Skin epidermis (tissue), 12 donors: ENCODE data around the gene NPAS2.

Experiments used
- H3K27ac ChIP-seq, 21 experiments: fragments of 200-600 bp; sonication (generic) in 11 of 21; one replicate each; pipeline ENCODE4 v1.5.0; 2020; ENCODE audit warnings: mild to moderate bottlenecking in 3 of 21, inconsistent platforms in 2 of 21, moderate library complexity in 2 of 21
- H3K4me3 ChIP-seq, 7 experiments: fragments of 200-600 bp; sonication (generic) in 2 of 7; one replicate each; pipeline ENCODE4 v1.5.0; 2020; ENCODE audit warnings: inconsistent platforms in 2 of 7, mild to moderate bottlenecking in 2 of 7, moderate library complexity in 1 of 7

Gene NPAS2

GRCh38 chr2:100819370-100820272 is at the start of gene NPAS2:
Gene NPAS2, plus strand, starts transcription at chr2:100820139. Its CDS starts 84,616 bp downstream, at chr2:100904755.
- H3K27ac ChIP-seq, result peak within 1 kb of the TSS in 20 of 21 experiments; percentile 17 to 88 (median 79)
- peak within 1 kb of the TSS; percentile 51 to 73 (median 58) for H3K4me3 ChIP-seq

- no peak overlapping the region for H3K4me3 ChIP-seq
- H3K27ac ChIP-seq, result no peak overlapping the region
Measured at GRCh38 chr2:100771125-100771524, 48.8 kb upstream of the NPAS2 start.

GRCh38 chr2:100773538-100773937 is 46.4 kb upstream of the NPAS2 start:
- no peak overlapping the region for H3K4me3 ChIP-seq

DNA sequence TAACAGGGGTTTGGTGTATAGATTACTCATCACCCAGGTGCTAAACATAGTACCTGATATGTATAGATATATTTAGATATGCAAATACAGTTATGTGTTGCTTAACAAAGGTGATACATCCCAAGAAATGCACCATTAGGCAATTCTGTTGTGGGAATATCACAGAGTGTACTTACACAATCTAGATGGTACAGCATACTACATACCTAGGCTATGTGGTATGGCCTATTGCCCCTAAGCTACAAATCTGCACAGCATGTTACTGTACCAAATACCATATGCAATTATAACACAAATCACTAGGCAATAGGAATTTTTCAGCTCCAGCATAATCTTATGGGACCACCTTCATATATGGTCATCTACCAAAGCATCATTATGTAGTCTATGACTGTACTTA is 43.5 kb upstream of the NPAS2 start:
- H3K27ac ChIP-seq, result no peak overlapping the region
- no peak overlapping the region for H3K4me3 ChIP-seq

More at GRCh38 chr2:100773538-100773937, 46.4 kb upstream of the NPAS2 start:
- no peak overlapping the region for H3K27ac ChIP-seq

DNA sequence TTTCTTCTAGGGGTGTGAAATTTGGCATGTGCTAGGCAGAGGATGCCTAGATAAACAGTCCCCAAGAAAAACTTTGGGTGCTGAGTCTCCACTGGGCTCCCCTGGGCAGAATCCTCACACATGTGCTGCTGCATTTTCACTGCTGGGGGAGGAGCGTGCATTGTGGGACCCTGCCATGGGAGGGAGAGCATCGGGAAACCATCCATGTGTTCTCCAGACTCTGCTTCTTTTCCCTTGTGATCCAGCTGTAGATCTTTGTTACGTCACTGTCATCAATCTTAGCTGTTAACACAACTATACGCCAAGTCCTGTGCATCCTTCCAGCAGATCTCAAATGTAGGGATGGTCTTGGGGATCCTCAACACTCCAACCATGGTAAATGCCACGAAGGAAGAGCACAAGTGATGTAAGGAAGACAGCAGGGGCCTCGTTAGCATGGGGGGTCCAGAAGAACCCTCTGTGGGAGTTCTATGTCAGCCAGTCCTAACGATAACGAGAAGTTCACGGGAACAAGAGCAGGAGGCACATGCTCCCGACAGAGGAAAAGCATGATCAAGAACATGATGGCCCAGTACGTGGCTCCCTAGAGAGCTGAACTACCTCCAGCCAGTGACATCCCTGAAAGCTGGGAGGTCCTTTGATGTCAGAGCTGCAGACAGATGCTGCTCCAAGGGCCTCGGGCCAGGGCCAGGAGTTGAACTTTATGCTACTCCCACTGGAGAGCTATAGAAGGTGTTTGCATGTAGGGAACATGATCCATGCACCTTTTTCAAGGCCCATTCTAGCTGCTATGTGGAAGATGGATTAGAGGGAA is 41.1 kb upstream of the NPAS2 start:
- no peak overlapping the region for H3K27ac ChIP-seq
- no peak overlapping the region for H3K4me3 ChIP-seq

DNA sequence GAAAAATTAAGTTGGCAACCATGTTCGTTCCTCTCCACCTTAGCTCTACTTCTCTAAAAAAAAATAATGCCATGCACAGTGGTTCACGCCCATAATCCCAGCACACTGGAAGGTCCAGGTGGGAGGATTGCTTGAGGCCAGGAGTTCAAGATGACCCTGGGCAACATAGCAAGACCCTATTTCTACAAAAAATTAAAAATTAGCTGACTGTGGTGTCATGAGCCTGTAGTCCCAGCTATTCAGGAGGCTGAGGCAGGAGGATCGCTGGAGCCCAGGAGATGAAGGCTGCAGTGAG is 40.1 kb upstream of the NPAS2 start:
- no peak overlapping the region for H3K4me3 ChIP-seq
- H3K27ac ChIP-seq, result peak overlapping the region in 1 of 21 experiments; percentile 57

GRCh38 chr2:100780203-100781008 is 39.5 kb upstream of the NPAS2 start:
- peak overlapping the region in 1 of 21 experiments; percentile 57 for H3K27ac ChIP-seq
- H3K4me3 ChIP-seq, result no peak overlapping the region

DNA sequence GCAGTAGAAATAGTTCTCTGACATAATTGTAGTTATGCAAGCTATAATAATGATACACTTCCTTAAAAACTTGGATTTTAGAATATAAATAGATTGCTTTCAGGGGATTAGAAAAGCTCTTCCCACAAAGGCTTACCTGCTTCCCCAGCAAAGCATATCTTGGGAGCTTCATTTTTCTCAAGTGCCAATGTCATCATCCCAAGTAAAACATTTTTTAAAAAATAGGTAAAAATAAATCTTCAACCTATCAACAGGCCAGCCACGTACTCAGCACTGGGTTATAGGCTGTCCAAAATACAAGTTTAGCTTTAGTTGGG is 39.0 kb upstream of the NPAS2 start:
- no peak overlapping the region for H3K27ac ChIP-seq
- no peak overlapping the region for H3K4me3 ChIP-seq

- Histone ChIP-seq H3K4me3 (no peak overlapping the region), H3K27ac (no peak overlapping the region)
Measured at GRCh38 chr2:100781523-100782379, 38.2 kb upstream of the NPAS2 start.

- H3K27ac ChIP-seq, result no peak overlapping the region
- H3K4me3 ChIP-seq, result no peak overlapping the region
Measured at GRCh38 chr2:100782380-100782878, 37.5 kb upstream of the NPAS2 start.

- Histone ChIP-seq H3K4me3 (no peak overlapping the region), H3K27ac (no peak overlapping the region)
Measured at GRCh38 chr2:100783987-100784386, 36.0 kb upstream of the NPAS2 start.

DNA sequence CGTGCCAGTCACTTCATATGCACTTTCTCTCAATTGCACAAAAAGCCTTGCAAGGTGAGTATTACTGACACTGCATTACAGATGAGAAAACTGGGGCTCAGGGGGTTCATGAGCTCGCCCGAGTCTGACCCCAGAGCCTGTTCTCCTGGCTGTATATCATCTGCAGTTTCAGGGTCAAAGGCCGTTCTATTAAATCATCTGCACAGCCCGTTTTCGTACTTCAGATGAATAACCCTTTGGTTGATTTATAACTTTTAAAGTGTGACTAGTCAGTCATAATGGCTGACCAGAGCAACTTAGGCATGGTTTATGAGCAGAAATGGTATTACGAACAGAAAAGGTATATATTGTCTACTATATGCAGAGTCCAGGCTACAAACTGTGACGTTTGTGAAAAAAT is 35.3 kb upstream of the NPAS2 start:
- Histone ChIP-seq H3K4me3 (no peak overlapping the region), H3K27ac (no peak overlapping the region)

DNA sequence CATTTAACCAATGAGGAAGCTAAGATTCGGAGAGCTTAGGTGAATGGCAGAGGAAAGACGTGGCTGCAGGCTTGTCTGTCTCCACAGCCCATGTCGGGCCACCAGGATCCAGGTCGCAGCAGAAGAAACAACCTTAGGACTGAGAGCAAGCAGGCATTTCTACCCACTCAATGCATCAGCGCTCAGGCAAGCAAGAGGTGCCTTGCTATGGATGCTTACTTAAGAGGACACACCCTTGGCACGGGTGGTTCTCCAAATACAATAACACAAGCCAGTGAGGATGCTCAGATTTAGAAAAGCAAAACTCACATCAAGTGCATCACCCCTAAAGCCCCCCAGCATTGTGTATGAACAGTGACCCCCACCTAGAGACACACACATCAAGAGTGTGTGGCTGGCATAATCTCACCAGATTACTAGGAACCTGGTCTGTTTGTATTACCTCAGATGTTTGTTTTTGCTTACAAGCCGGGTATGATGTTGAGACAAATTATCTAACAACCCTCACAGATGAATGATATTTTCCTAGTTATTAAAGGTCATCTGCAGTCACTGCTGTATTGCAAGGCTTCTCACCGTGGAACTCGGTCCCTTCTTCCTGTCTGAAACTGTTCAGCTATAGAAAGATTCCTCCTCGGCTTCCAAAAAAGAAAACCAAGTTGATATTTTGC is 34.2 kb upstream of the NPAS2 start:
- peak overlapping the region in 5 of 21 experiments; percentile 6 to 39 (median 30) for H3K27ac ChIP-seq
- no peak overlapping the region for H3K4me3 ChIP-seq

DNA sequence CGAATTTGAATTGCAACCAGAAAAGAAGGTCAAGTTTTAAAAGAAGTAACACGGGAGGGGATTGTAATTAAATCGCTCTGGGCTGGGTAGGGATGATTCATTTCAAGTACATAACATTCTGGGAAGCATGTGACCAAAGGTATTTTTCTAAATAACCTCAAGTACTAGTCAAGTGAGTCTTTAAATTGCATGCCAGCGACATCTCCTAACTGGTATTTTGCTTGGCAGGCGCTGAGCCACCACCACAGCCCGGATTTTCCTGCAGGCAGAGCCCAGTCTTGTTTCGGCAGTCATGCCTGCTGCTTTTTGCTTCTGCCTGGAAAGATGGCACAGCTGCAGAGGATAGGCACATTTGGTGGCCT is 33.7 kb upstream of the NPAS2 start:
- Histone ChIP-seq H3K4me3 (no peak overlapping the region), H3K27ac (peak overlapping the region in 4 of 21 experiments; percentile 6 to 46 (median 35))

DNA sequence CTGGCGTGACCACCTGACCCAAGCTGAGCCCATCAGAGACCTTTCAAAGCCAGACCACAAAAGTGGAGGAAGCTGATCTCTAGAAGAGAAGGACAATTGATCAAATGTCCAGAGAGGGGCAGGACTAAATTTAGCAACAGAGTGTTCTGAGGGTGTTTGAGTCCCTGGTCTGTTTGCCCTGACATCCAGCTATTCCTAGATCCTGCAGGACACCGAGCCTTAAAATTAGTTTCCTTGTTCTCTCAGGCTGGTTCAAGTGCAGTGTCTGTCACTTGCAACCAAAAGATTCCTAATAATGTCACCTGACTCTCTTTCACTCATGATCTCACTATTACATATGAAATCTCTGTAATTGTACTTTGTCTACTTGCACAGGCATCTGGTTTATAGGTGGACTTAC is 33.0 kb upstream of the NPAS2 start:
- Histone ChIP-seq H3K27ac (peak overlapping the region in 2 of 21 experiments; percentile 37 to 46), H3K4me3 (no peak overlapping the region)

GRCh38 chr2:100789361-100789760 is 30.6 kb upstream of the NPAS2 start:
- H3K4me3 ChIP-seq, result no peak overlapping the region
- H3K27ac ChIP-seq, result no peak overlapping the region

GRCh38 chr2:100791294-100791935 is 28.5 kb upstream of the NPAS2 start:
- Histone ChIP-seq H3K4me3 (no peak overlapping the region), H3K27ac (no peak overlapping the region)

GRCh38 chr2:100791936-100792308 is 28.0 kb upstream of the NPAS2 start:
- Histone ChIP-seq H3K4me3 (no peak overlapping the region), H3K27ac (no peak overlapping the region)
